ENCODE measurements around the gene SHROOM3. TPM values are rescaled to one million over a fixed set of nuclear protein-coding genes. Genes with fewer than 3 reads are reported as not detected.

SHROOM3 gene
- total and polyA plus RNA-seq, 4 donors = 4.7 to 25.8 (median 8.7) TPM

GRCh38 chr4:76698141-76698540, 263.1 kb downstream of the SHROOM3 start:
- no peak overlapping the region for H3K27ac ChIP-seq (ENCODE audit: low read depth in 1 of 2, low read length in 2 of 2)
- TF ChIP-seq YY1 (IDR thresholded peaks at IDR 0.05) = no peak
- TF ChIP-seq FOXA2 (IDR thresholded peaks at IDR 0.05) = no peak
- TF ChIP-seq MAX (IDR thresholded peaks at IDR 0.05) = no peak
- TF ChIP-seq CTCF (IDR thresholded peaks at IDR 0.05; ENCODE audit: low read depth, low read length, missing input control) = no peak
- TF ChIP-seq SP1 (IDR thresholded peaks at IDR 0.05) = no peak
- TF ChIP-seq HNF4A (conservative IDR thresholded peaks at IDR 0.05) = no peak
- no peak for TF ChIP-seq ATF3 (IDR thresholded peaks at IDR 0.05)
- no peak for TF ChIP-seq JUND (IDR thresholded peaks at IDR 0.05)
- no peak for TF ChIP-seq FOXA1 (IDR thresholded peaks at IDR 0.05)
- no peak for TF ChIP-seq TAF1 (conservative IDR thresholded peaks at IDR 0.05)
- no peak for TF ChIP-seq HNF4G (IDR thresholded peaks at IDR 0.05)
- no peak for DNase-seq (ENCODE audit: low spot score)
- WGBS = 90% methylated on average over 1 of the region's 1 CpG
- H3K9ac ChIP-seq (ENCODE audit: low read depth in 1 of 2, low read length in 2 of 2) = no peak overlapping the region
- peaks cover 8 to 23% (median 10%) of the 10 kb centered on the region in 4 donors for H3K4me1 ChIP-seq (ENCODE audit: control insufficient read depth in 4 of 4, insufficient read depth in 4 of 4, low read length in 3 of 4)
- H3K9me3 ChIP-seq (ENCODE audit: control insufficient read depth in 4 of 4, low read length in 3 of 4) = no peaks in the 10 kb centered on the region
- H3K4me3 ChIP-seq (ENCODE audit: low read depth in 1 of 3, low read length in 3 of 3) = no peak overlapping the region
- no peaks in the 10 kb centered on the region for H3K27me3 ChIP-seq (ENCODE audit: control insufficient read depth in 4 of 4, insufficient read depth in 4 of 4, low read length in 3 of 4)
- no peaks in the 10 kb centered on the region for H3K36me3 ChIP-seq (ENCODE audit: control insufficient read depth in 4 of 4, insufficient read depth in 3 of 4, low read depth in 1 of 4, low read length in 3 of 4)

GRCh38 chr4:76699751-76700310, 264.8 kb downstream of the SHROOM3 start:
- Histone ChIP-seq H3K9me3 (ENCODE audit: control insufficient read depth in 4 of 4, low read length in 3 of 4) (no peaks in the 10 kb centered on the region), H3K27ac (ENCODE audit: low read depth in 1 of 2, low read length in 2 of 2) (no peak overlapping the region)

More at GRCh38 chr4:76699751-76700310, 264.8 kb downstream of the SHROOM3 start:
- DNase-seq (ENCODE audit: low spot score) = no peak
- no peaks in the 10 kb centered on the region for H3K36me3 ChIP-seq (ENCODE audit: control insufficient read depth in 4 of 4, insufficient read depth in 3 of 4, low read depth in 1 of 4, low read length in 3 of 4)
- H3K4me3 ChIP-seq (ENCODE audit: low read depth in 1 of 3, low read length in 3 of 3) = no peak overlapping the region
- 83% methylated on average over 4 of the region's 4 CpGs for WGBS
- no peak for TF ChIP-seq RAD21 (IDR thresholded peaks at IDR 0.05)
- no peak for TF ChIP-seq GABPA (IDR thresholded peaks at IDR 0.05 in 1 of 2, conservative IDR thresholded peaks at IDR 0.05 in 1 of 2)
- no peak for TF ChIP-seq EGR1 (IDR thresholded peaks at IDR 0.05; ENCODE audit: low read depth in 2 of 2)
- TF ChIP-seq YY1 (IDR thresholded peaks at IDR 0.05) = no peak
- no peak for TF ChIP-seq HNF4A (conservative IDR thresholded peaks at IDR 0.05)
- no peak for TF ChIP-seq MAX (IDR thresholded peaks at IDR 0.05)
- TF ChIP-seq REST (IDR thresholded peaks at IDR 0.05) = no peak
- TF ChIP-seq RXRA (IDR thresholded peaks at IDR 0.05) = no peak
- no peak for TF ChIP-seq FOXA1 (IDR thresholded peaks at IDR 0.05)
- TF ChIP-seq HNF4G (IDR thresholded peaks at IDR 0.05) = no peak
- TF ChIP-seq TAF1 (conservative IDR thresholded peaks at IDR 0.05) = no peak
- TF ChIP-seq NR2F2 (IDR thresholded peaks at IDR 0.05) = no peak
- no peak for TF ChIP-seq FOXA2 (IDR thresholded peaks at IDR 0.05)
- TF ChIP-seq ZBTB33 (IDR thresholded peaks at IDR 0.05) = no peak
- TF ChIP-seq JUND (IDR thresholded peaks at IDR 0.05) = no peak
- no peak for TF ChIP-seq ATF3 (IDR thresholded peaks at IDR 0.05)
- no peak for TF ChIP-seq SP1 (IDR thresholded peaks at IDR 0.05)
- TF ChIP-seq CTCF (IDR thresholded peaks at IDR 0.05; ENCODE audit: low read depth, low read length, missing input control) = no peak
- no peaks in the 10 kb centered on the region for H3K27me3 ChIP-seq (ENCODE audit: control insufficient read depth in 4 of 4, insufficient read depth in 4 of 4, low read length in 3 of 4)
- H3K9ac ChIP-seq (ENCODE audit: low read depth in 1 of 2, low read length in 2 of 2) = no peak overlapping the region
- peaks cover 13 to 37% (median 27%) of the 10 kb centered on the region in 4 donors for H3K4me1 ChIP-seq (ENCODE audit: control insufficient read depth in 4 of 4, insufficient read depth in 4 of 4, low read length in 3 of 4)

Data from liver (tissue), 9 donors.